H9 (cell line): ENCODE data around the gene CD300A. TPM values are rescaled to one million over a fixed set of nuclear protein-coding genes. Genes with fewer than 3 reads are reported as not detected.

Experiments used
- DNase-seq: peaks from one replicate; pipeline ENCODE4 v3.0.0-alpha.2; 2017
- H2AFZ ChIP-seq: one replicate; pipeline ENCODE4 v1.6.1; 2013; ENCODE audit warnings: mild to moderate bottlenecking, low read length, control low read depth, moderate library complexity
- H2AK5ac ChIP-seq: 2 replicates; pipeline ENCODE4 v1.6.1; 2013; ENCODE audit warnings: low read length, control low read depth, mixed read lengths; ENCODE audit not compliant: insufficient read length
- H2BK120ac ChIP-seq: one replicate; pipeline ENCODE4 v1.6.1; 2013; ENCODE audit warnings: low read depth, mild to moderate bottlenecking, low read length, control low read depth, inconsistent platforms; ENCODE audit not compliant: poor library complexity, severe bottlenecking
- H2BK12ac ChIP-seq: 2 replicates; pipeline ENCODE4 v1.6.1; 2013; ENCODE audit warnings: low read length, control low read depth, mixed read lengths, low read depth; ENCODE audit not compliant: insufficient read length
- H2BK15ac ChIP-seq: 2 replicates; pipeline ENCODE4 v1.6.1; 2013; ENCODE audit warnings: low read depth, low read length, control low read depth
- H2BK20ac ChIP-seq: one replicate; pipeline ENCODE4 v1.6.1; 2013; ENCODE audit warnings: low read depth, mild to moderate bottlenecking, low read length, control low read depth, inconsistent platforms; ENCODE audit not compliant: poor library complexity, severe bottlenecking
- H2BK5ac ChIP-seq: 2 replicates; pipeline ENCODE4 v1.6.1; 2013; ENCODE audit warnings: low read length, control low read depth, mixed read lengths; ENCODE audit not compliant: insufficient read length
- H3K14ac ChIP-seq: 2 replicates; pipeline ENCODE4 v1.6.1; 2013; ENCODE audit warnings: low read length, control low read depth; ENCODE audit not compliant: insufficient read depth
- H3K18ac ChIP-seq: 2 replicates; pipeline ENCODE4 v1.6.1; 2013; ENCODE audit warnings: low read depth, mild to moderate bottlenecking, mixed read lengths, low read length, control low read depth; ENCODE audit not compliant: insufficient read length
- H3K23ac ChIP-seq: 2 replicates; pipeline ENCODE4 v1.6.1; 2013; ENCODE audit warnings: low read length, control low read depth, mixed read lengths, low read depth; ENCODE audit not compliant: insufficient read length
- H3K23me2 ChIP-seq: 2 replicates; pipeline ENCODE4 v1.6.1; 2013; ENCODE audit warnings: low read depth, mild to moderate bottlenecking, mixed read lengths, low read length, control low read depth; ENCODE audit not compliant: insufficient read length, poor library complexity, severe bottlenecking
- H3K27ac ChIP-seq: 2 replicates; pipeline ENCODE4 v1.5.1; 2013; ENCODE audit warnings: low read length, control low read depth, mixed read lengths, low read depth; ENCODE audit not compliant: insufficient read length
- H3K27me3 ChIP-seq: 2 replicates; pipeline ENCODE4 v1.6.1; 2013; ENCODE audit warnings: low read length, control low read depth, inconsistent platforms; ENCODE audit not compliant: insufficient read depth
- H3K4ac ChIP-seq: 2 replicates; pipeline ENCODE4 v1.6.1; 2013; ENCODE audit warnings: low read depth, mild to moderate bottlenecking, control low read depth, inconsistent platforms, low read length, moderate library complexity
- H3K4me1 ChIP-seq: 2 replicates; pipeline ENCODE4 v1.6.1; 2013; ENCODE audit warnings: low read length, control low read depth, inconsistent platforms; ENCODE audit not compliant: insufficient read depth
- H3K4me2 ChIP-seq: 2 replicates; pipeline ENCODE4 v1.6.1; 2013; ENCODE audit warnings: low read length, control low read depth, mixed read lengths; ENCODE audit not compliant: insufficient read length, insufficient read depth
- H3K56ac ChIP-seq: 2 replicates; pipeline ENCODE4 v1.6.1; 2013; ENCODE audit warnings: low read depth, mild to moderate bottlenecking, mixed read lengths, low read length, control low read depth; ENCODE audit not compliant: insufficient read length
- H3K79me1 ChIP-seq: 2 replicates; pipeline ENCODE4 v1.6.1; 2013; ENCODE audit warnings: low read depth, mild to moderate bottlenecking, moderate library complexity, low read length, control low read depth, inconsistent platforms; ENCODE audit not compliant: insufficient read depth, poor library complexity, severe bottlenecking
- H3K79me2 ChIP-seq: 2 replicates; pipeline ENCODE4 v1.6.1; 2013; ENCODE audit warnings: low read length, control low read depth, inconsistent platforms; ENCODE audit not compliant: insufficient read depth
- H3K9ac ChIP-seq: 2 replicates; pipeline ENCODE4 v1.6.1; 2013; ENCODE audit warnings: low read length, control low read depth, mixed read lengths; ENCODE audit not compliant: insufficient read length; ENCODE audit errors: extremely low read depth
- H3K9me3 ChIP-seq: one replicate; pipeline ENCODE4 v1.6.1; 2013; ENCODE audit warnings: low read depth, low read length, inconsistent platforms; ENCODE audit not compliant: control insufficient read depth
- H3T11ph ChIP-seq: one replicate; pipeline ENCODE4 v1.6.1; 2013; ENCODE audit warnings: mild to moderate bottlenecking, low read length, control low read depth, inconsistent platforms
- H4K20me1 ChIP-seq: one replicate; pipeline ENCODE4 v1.6.1; 2013; ENCODE audit not compliant: control insufficient read depth, insufficient read length, insufficient read depth
- H4K5ac ChIP-seq: 2 replicates; pipeline ENCODE4 v1.6.1; 2013; ENCODE audit warnings: low read depth, mild to moderate bottlenecking, mixed read lengths, low read length, control low read depth; ENCODE audit not compliant: insufficient read length
- H4K8ac ChIP-seq: replicated peaks from 2 replicates; pipeline ENCODE4 v1.6.1; 2013; ENCODE audit warnings: low read length, control low read depth, mixed read lengths, low read depth; ENCODE audit not compliant: insufficient read length
- H4K91ac ChIP-seq: 2 replicates; pipeline ENCODE4 v1.6.1; 2013; ENCODE audit warnings: low read depth, mild to moderate bottlenecking, moderate library complexity, mixed read lengths, low read length, control low read depth; ENCODE audit not compliant: insufficient read length
- H3K27ac Mint-ChIP-seq, 3 experiments: 2 replicates in 2 of 3; 3 replicates in 1 of 3; pipeline ENCODE4 v1.8.0; 2020 to 2021; ENCODE audit warnings: mixed read lengths in 3 of 3, mild to moderate bottlenecking in 1 of 3, moderate library complexity in 1 of 3
- H3K27me3 Mint-ChIP-seq: 2 replicates; pipeline ENCODE4 v1.8.0; 2021; ENCODE audit warnings: low read depth, mild to moderate bottlenecking, moderate library complexity, mixed read lengths
- H3K36me3 Mint-ChIP-seq, 3 experiments: 2 replicates in 2 of 3; 3 replicates in 1 of 3; pipeline ENCODE4 v1.8.0; 2020 to 2021; ENCODE audit warnings: low read depth in 3 of 3, mixed read lengths in 3 of 3; ENCODE audit not compliant: insufficient read depth in 1 of 3
- H3K4me1 Mint-ChIP-seq, 2 experiments: 2 replicates each; pipeline ENCODE4 v1.8.0; 2020; ENCODE audit warnings: mixed read lengths in 2 of 2
- H3K4me3 Mint-ChIP-seq, 2 experiments: 2 replicates in 1 of 2; 3 replicates in 1 of 2; pipeline ENCODE4 v1.8.0; 2020 to 2021; ENCODE audit warnings: mild to moderate bottlenecking in 2 of 2, mixed read lengths in 2 of 2, moderate library complexity in 1 of 2
- H3K9me3 Mint-ChIP-seq, 2 experiments: 2 replicates in 1 of 2; 3 replicates in 1 of 2; pipeline ENCODE4 v1.8.0; 2020; ENCODE audit warnings: mild to moderate bottlenecking in 2 of 2, mixed read lengths in 2 of 2, moderate library complexity in 1 of 2
- WGBS: extraction: QIAGEN DNeasy Blood & Tissue Kit; methylation state at CpG from one replicate; pipeline ENCODE4 v1.1.7; 2013; ENCODE audit warnings: missing lambda C conversion rate, low lambda C conversion rate, mixed read lengths; ENCODE audit not compliant: insufficient read length; ENCODE audit errors: extremely low coverage; 5-methylcytosine and 5-hydroxymethylcytosine counted together
- total RNA-seq: library from RNA; stranded (reverse); gene quantifications from 2 replicates; pipeline ENCODE4 v1.2.1, GENCODE V29; 2021
- TF ChIP-seq, protein P1 (sequence below): fragments of 200-600 bp; sonication (generic); conservative IDR thresholded peaks from 3 replicates; pipeline ENCODE4 v1.8.0; 2021; ENCODE audit warnings: antibody characterized with exemption, mild to moderate bottlenecking

The CD300A gene
- total RNA-seq, 1 experiment from 2014 or later = not detected

DNA sequence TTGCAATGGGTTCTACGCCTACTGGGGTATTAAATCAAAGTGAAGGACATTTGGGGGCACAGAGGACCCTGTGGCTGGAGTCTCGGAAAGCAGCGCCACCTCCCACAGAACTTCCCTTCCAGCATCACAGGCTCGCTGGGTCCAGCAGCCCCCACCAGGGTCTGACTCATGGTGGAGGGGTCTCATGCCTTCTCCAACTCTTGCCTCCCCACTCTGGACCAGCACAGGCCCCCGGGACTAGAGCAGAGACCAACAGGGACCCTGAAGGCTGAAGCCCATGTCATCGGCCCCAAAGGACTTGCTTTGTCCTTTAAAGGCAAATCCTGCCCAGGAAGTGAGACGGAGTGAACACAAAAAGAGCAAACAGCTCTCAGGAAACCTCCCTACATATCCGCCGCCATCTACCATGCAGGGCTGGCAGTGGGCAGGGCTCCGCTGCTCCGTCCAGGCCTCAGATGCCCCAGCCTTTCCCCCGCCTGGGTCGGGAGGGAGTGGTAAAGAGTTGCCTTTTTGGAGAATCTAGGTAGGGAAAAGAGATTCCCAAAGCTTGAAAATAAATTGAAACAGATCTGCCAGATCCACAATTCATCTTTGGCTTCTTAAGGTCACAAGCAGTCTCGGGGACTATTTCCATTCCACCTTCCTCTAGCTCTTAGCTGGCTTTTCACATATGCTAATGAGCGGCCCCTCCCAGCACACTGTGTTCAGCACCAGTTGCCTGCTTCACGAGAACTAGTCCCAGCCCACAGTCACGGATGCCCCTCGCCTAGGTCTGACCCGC lies 36.6 kb upstream of the CD300A start:
- Histone ChIP-seq H3K27ac (no peak overlapping the region), H2BK20ac (no peak overlapping the region), H2BK5ac (no peak overlapping the region), H3K23ac (no peak overlapping the region), H4K8ac (no peak overlapping the region), H2AFZ (no peak overlapping the region), H3K14ac (peak overlapping the region; percentile 44; the same call in 1 of the 2 replicates), H4K91ac (no peak overlapping the region), H3K79me2 (no peaks in the 10 kb centered on the region), H3K56ac (no peak overlapping the region), H4K5ac (no peak overlapping the region), H2BK15ac (no peak overlapping the region), H3K23me2 (peaks cover 27% of the 10 kb centered on the region), H3K9me3 (no peaks in the 10 kb centered on the region), H3K4ac (no peak overlapping the region), H3K9ac (no peak overlapping the region), H3K4me2 (peak overlapping the region; percentile 60), H2BK120ac (no peak overlapping the region), H2BK12ac (no peak overlapping the region), H3K79me1 (no peaks in the 10 kb centered on the region), H3K18ac (peak overlapping the region; percentile 77), H2AK5ac (no peak overlapping the region), H3T11ph (no peak overlapping the region), H3K27me3 (no peaks in the 10 kb centered on the region; the same call in 1 of the 2 replicates), H3K4me1 (peaks cover 8% of the 10 kb centered on the region; the same call in 1 of the 2 replicates), H4K20me1 (no peaks in the 10 kb centered on the region)
- Mint-ChIP-seq H3K27me3 (peaks cover 73% of the 10 kb centered on the region), H3K9me3 (no peaks in the 10 kb centered on the region), H3K4me3 (peak overlapping the region; percentile 67 to 90), H3K36me3 (peaks cover 0 to 6% (median 0%) of the 10 kb centered on the region in 3 experiments; a peak in 2 of 7 replicates), H3K27ac (0 out of 7 replicates have a peak overlapping the region, but pooled peaks of 1 of the 3 experiments have one; percentile 44), H3K4me1 (peaks cover 37 to 47% of the 10 kb centered on the region in 2 experiments)
- peak; percentile 58 for DNase-seq
- WGBS = no CpG with 5 or more reads among the region's 19 CpGs
- TF ChIP-seq, protein P1, sequence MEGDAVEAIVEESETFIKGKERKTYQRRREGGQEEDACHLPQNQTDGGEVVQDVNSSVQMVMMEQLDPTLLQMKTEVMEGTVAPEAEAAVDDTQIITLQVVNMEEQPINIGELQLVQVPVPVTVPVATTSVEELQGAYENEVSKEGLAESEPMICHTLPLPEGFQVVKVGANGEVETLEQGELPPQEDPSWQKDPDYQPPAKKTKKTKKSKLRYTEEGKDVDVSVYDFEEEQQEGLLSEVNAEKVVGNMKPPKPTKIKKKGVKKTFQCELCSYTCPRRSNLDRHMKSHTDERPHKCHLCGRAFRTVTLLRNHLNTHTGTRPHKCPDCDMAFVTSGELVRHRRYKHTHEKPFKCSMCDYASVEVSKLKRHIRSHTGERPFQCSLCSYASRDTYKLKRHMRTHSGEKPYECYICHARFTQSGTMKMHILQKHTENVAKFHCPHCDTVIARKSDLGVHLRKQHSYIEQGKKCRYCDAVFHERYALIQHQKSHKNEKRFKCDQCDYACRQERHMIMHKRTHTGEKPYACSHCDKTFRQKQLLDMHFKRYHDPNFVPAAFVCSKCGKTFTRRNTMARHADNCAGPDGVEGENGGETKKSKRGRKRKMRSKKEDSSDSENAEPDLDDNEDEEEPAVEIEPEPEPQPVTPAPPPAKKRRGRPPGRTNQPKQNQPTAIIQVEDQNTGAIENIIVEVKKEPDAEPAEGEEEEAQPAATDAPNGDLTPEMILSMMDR = no peak
